Stimulated activated CD4-positive, alpha-beta T cell treated with anti-CD3 and anti-CD28 coated beads, Interleukin-12 subunit alpha, Interleukin-12 subunit beta, amount 100 ng/mL, for 24 hours (primary cell): ENCODE measurements around the gene CEP72.

Source experiments
- DNase-seq, 2 experiments: peaks; one replicate each; pipeline ENCODE4 v3.0.0-alpha.2; 2020; ENCODE audit warnings: low read depth in 2 of 2

CEP72 gene

DNA sequence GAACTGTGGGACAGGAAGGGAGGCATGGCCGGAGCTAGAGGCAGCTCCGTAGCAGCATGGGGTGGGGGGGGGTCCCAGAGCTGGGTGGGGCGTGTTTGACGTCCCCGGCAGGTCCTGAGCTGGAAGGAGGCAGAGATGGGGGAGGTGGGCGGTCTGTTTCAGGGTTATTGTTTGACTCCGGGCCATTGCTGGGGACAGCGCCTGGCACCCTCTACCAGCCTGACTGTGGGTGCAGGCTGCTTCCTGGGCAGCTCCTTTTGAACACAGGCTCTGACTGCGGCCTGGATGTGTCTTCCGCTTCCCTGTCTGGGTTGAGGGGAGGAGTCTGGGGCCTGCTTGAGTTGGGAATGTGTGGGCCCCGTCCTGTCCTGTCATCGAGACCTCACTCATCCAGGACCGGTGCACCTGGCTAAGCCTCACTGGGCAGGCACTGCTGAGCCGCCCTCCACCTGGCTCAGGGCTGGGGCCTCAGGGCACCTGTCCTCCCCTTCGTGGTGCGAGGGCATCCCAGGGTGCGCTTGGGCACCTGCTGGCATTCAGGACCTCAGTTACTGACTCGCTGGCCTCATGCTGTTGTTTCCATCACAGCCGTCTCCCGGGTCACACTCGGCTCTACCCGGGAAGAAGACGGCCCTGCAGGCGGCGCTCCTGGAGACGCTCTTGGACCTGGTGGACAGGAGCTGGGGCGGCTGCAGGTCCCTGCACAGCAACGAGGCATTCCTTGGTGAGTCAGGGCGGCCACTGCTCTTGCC lies 26.5 kb downstream of the CEP72 start:
- DNase-seq = no peak

DNA sequence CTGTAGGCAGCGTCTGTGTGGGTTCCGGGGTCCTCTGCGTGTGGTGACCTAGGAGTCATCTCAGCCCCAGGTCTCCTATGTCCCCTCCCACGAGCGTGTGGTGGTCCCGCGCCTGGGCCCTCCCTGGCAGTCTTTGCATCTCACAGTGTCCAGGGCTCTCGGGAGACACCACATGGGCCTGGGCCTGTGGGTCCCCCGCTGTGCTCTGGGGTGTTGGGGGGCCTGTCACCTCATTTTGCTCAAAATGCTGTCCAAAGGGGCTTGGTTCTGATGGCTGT lies 27.1 kb downstream of the CEP72 start:
- no peak for DNase-seq

DNA sequence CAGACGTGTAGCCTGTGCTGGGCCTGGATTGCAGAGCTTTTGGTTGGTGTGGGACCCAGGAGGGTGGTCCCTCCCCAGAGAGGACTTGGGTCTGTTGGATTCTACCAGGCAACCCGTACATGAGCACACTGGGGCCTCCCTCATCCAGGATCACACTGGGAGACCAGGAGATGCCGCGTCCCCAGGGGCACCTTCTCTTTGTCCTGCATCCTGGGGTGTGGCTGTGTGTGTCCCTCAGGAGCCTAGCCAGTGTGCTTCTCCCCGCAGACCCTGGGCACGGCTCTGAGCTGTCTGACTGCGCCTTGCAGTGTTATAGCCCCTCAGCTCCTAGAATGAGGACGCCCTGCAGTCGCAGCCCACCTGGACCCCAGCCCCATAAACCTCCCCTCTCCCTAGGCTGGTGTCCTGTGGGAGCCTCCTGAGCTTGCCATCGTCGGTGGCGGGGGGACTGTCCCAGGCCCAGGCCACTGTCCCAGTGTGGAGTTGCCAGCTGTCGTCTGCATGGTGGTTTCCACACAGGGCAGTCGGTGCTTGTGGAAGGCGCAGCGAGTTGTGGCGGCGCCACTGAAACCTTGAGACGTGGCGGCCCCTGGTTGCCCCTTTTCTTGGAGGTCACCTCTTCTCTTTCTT lies 27.6 kb downstream of the CEP72 start:
- no peak for DNase-seq

DNA sequence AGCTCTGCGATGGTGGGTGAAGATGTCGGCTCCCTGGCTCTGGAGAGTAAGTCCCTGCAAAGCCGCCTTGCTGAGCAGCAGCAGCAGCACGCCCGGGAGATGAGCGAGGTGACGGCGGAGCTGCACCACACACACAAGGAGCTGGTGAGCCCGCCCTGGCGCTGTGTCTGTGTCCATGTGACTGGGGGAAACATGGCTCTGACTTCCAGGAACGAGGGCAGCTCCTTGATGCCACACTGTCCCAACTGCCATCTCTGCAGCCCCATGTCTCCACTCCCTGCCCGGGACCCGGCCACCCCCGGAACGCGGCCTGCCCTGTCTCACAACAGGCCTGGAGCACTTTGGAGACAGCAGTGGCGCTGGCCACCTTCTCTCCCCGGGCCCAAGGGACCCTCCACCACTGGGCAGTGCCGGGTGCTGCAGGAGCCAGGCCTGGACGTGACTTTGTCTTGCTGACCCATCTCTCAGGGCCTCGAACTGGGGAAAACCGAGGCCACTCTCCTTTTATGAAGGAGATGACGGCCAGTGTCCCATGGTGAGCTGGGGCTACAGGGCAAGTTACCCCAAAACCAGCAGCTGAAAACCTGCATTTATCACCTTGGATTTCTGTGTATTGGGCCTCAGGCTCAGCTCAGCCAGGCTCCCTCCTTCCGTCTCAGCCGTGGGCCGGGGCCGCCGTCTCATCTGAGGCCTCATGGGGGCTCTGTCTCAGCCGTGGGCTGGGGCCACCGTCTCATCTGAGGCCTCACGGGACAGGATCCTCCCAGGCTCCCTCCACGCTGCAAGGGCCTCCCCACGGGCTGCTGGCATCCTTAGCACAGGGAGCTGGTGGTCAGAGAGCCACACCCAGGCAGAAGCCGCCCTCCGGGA lies 28.6 kb downstream of the CEP72 start:
- DNase-seq = no peak

DNA sequence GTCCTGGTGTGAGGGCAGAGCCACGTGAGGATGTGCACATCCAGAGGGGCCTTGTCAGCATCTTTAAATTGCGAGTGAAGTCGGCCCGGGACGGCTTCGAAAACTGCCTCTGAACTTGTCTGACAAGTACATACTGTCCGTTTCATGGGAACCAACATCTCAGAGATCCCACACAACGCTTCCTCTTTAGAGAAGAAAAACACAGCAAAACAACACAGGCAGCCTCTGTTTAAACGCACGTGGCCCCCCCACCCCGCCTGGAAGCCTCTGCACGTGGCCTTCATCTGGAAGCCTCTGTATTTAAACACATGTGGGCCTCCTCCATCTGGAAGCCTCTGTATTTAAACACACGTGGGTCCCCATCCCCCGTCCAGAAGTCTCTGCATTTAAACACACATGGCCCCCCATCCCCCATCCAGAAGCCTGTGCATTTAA lies 29.2 kb downstream of the CEP72 start:
- no peak for DNase-seq

DNA sequence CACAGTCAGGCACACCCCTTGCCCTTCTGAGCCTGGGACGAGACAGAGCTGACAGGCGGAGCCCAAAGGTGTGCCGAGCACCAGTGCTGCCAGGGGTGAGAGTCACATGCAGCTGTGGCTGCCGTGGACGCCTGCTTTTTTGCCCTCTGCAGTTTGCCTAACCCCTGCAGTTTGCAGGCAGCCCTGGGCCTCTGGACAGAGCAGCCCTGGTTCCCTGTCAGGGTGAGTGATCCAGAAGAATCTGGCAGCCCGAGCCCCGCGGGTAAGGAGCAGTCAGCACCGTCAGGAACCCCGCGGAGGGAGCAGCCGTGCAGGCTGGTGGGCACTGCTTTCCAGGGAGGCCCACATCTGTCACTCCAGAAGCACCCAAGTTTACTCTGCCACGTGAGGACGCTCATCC lies 30.3 kb downstream of the CEP72 start:
- no peak for DNase-seq

DNA sequence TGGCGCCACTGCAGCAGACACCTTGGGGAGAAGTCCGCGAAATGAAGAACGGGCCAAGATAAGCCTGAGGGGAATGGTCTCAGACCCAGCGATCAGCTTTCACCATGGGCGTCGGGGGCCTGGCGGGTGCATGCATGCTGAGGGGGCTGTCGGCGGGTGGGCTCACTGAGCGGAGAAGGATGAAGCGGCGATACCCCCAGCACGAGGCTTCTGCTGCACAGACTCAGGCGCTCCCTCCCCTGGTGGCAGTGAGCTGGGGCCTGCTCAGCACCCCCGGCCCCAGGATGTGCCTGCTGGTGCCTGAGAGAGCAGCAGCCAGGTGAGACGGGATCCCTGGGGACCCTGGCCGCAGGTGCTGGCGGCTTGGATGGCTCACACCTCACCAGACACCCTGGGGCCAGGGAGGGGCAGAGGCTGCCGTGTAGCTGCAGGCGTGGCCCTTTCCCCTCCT lies 31.2 kb downstream of the CEP72 start:
- DNase-seq = no peak

DNA sequence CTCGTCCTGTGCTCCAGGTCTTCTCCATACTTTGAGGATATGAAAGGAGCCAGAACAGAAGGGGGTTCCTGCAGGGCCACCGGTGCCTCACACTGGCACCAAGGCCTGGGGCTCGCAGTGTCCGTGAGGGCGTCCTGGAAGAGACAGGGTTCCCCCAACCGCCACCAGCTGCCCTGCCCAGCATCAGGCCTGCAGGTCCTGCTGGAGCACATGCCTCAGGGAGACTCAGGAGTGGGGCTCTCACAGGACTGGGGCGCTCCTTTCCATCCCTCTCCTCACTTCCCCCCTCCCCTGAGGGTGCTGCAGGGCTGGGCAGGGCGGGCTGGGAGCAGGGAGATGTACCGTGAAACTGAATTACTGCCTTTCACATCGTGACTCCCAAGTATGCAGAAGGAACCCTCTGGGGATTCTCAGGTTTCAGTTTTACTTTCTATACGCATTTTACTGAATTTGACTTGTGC lies 31.7 kb downstream of the CEP72 start:
- no peak for DNase-seq

DNA sequence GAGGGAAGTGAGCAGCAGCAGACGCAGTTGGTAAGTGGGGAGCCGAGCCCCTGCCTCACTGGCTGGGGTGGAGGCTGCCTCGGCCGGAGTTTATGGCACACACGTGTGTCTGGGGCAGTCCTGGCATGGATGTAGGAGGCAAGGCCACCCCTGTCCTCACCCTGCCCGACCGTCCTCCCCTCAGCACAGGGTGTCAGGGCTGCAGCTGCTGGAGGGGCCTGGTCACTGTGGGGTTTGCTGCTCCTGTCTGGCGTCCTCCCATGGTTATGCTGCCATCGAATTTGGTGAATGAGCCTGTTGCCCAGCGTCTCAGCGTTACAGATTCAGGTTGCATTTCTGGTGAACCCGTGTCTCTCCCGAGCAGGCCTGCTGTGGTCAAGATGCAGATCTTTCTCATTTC lies 32.4 kb downstream of the CEP72 start:
- DNase-seq = no peak

DNA sequence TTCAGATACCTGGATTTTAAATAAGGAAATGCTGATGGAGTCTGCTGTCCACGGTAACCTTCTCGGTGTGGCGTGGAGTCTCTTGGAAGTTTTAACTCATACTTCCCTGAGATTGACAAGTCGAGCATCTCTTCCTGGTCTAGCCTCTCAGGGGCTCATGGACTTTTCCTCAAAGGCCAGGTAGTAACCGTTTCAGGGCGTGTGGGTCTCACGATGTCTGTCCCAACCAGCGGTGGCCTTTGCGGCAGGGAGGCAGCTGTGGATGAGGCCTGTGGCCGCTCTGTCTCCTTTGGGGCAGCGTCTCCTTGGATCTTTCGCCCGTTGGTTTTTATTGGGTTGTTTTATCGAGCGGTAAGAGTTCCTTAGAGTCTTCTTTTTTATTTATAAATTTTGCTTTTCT lies 32.8 kb downstream of the CEP72 start:
- no peak for DNase-seq

DNA sequence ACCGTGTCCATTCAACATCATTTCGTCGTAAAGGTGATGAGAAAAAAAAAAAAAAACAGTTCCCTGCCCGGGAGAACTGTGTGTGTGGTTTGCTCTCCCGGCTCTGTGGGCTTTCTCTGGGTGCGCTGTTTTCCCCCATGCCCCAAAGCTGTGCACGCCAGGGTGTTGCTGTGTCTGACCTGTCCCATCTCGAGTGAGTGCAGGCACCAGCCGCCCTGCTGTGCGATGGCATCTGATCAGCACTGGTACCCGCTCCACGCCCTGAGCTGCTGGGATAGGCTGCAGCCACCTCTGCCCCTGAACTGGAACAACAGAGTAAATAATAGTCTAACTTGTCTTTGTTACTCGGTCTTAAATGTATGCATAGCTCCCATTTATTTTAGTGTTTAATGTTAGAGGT lies 33.3 kb downstream of the CEP72 start:
- DNase-seq = no peak

DNA sequence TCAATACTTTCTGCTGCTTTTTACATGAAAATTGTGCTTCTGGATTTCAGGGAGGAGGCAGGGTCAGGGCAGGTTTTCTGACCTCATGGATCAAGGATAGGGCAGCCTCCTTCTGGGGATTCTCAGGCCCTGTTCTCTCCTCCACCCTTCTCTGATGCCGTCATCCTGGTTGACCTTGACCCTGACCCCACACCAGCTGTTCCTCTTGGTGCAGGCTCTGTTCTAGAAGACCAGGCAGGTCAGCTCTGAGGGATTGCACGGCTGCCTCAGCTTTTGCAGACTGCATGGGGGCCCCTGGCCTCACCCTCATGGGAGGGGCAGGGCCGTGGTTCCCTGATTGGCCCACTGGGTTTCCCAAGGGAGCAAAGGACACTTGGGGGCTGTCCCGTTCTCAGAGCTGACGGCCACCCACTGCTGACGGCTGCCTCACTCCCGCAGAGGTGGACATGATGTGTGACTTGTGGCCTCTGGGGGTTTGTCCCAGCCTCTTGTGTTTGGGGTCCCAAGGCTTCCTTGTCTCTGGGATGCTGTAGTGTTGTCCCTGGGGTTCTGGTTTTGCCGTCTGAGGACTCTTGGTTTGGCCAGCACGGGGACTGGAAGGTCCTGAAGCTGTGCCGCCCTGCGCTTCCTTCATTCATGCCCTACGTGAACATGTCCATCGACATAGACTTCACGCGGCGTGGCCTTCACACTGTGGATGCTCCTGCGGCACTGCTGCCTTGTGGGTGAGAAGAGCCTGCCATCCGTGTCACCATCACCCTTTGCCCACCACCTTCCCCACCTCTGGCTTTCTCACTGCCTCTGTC lies 34.5 kb downstream of the CEP72 start:
- no peak for DNase-seq

DNA sequence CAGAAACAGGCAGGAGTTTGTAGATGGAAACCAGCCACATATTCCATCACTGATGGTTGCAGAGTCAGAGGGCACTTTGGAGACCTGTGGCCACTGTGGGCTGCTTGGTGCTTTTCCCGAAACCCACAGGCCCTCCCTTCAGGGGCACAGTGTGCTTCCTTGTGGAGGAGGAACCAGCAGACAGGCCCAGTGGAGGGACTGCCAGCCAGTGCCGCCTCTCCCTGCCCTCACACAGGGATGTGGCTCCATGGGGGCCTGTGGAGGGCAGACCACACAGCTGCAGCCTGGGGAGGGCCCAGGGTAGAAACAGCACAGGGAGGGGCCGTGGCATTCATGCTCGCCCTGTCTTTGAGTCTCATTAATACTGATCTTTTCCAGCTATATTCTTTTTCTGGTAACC lies 35.2 kb downstream of the CEP72 start:
- no peak for DNase-seq

DNA sequence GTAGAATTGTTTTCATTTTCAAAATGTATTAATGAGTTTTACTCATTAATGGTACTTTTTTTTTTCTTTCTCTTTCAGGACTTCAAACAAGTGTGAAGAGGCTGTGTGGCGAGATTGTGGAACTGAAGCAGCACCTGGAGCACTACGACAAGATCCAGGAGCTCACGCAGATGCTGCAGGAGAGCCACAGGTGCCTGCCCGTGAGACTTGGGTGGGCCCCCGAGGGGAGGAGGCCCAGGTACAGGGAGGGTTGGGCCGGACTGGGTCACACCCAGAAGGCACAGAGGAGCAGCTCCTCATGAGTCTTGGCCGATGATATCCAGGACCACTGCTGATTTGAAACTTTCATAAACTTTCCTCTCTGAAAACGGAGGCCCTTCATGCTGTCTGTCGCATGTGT lies 35.6 kb downstream of the CEP72 start:
- DNase-seq = no peak

DNA sequence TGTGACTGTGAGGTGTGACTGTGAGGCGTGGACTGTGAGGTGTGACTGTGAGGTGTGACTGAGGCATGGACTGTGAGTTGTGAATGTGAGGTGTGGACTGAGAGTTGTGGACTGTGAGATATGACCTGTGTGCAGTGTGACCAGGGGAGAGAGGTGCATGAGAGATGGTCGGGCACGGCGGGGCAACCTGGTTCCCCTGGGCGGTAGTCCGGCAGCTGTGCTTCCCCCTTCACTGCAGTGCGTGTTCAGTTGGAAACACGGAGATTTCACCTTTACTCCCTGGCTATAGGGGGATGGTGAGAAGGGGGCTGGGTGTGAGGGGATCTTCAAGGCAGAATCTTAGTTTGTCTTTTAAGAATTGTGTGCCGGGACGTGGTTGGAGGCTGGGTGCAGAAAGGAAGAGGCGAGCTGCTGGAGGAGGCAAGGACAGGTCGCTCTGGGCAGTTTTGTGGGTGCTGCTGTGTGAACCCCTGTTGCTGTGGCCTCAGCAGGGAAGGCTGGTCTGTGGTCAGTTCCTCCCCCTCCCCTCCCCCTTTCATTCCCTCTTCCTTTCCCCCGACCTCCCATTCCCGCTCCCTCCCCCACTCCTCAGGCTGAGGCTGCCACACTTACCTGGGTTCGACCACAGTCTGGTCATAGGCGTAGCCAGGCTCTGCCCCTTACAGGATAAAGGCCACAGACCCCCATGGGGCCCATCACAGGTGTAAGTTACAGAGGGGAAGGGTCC lies 39.3 kb downstream of the CEP72 start:
- DNase-seq = no peak

DNA sequence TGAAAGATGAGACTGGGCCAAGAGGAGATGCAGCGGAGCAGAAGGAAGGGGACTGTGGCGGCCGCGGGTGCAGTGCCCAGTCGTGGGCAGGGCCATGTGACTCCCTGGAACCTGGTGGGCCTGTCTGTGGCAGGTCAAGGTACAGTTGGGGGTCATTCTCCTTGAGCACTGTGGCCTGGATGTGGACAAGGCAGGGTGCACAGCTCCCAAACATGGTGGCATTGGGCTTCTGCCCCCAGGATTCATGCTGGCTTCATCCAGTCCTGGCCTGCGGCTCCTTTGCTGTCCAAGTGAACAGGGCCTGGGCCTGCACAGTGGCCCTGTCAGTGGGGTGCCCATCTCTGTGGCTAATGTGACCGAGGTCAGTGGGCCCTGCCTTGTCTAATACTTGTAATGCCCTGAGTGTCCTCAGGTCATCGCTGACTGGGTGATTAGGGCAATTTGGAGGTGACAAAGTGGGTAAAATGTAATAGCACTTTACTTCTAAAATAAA lies 39.9 kb downstream of the CEP72 start:
- DNase-seq = no peak

DNA sequence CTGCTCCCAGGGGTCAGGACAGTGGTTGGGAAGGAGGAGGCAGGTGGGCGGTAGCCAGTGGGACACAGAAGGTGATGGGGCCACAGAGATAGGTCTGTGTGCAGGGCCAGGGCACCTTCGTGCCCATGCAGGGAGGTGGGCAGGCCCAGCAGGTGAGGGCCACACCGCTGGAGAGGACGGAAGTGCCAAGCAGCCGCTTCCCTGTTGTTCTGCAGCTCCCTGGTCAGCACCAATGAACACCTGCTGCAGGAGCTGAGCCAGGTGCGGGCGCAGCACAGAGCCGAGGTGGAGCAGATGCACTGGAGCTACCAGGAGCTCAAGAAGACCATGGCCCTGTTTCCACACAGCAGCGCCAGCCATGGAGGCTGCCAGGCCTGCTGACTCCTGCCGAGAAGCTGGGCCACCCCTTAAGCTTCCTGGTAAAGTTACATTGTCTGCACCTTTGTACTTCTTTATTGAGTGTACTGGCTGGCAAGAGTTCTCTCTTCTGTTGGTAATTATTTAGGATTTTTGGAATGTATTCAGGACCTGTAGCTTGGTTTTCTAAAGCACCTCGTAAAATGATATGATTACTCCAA lies 40.7 kb downstream of the CEP72 start:
- DNase-seq = no peak

DNA sequence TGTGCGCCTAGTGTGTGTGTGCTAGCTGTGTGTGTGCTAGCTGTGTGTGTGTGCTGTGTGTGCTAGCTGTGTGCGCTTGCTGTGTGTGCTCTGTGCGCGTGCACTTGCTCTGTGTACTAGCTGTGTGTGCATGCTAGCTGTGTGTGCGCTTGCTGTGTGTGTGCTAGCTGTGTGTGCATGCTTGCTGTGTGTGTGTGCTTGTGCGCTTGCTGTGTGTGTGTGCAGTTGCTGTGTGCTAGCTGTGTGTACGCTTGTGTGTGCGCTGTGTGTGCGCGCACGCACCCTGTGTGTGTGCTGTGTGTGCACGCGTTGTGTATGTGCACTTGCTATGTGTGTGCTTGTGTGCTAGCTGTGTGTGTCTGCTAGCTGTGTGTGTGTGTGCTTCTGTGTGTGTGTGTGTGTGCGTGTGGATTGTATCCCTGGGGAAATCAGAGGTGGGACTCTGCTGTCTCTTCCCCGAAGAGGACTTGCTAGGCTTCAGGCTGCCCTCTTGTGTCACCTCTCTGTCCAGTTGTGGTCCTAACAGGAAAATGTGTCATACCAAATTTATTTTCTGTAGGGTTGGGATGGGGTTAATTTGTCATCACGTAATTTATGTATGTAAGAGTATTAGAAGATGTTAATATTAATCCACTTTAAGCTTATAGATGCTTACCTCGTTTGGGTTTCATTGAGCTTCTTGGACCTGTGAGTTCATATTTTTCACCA lies 42.1 kb downstream of the CEP72 start:
- DNase-seq = no peak

DNA sequence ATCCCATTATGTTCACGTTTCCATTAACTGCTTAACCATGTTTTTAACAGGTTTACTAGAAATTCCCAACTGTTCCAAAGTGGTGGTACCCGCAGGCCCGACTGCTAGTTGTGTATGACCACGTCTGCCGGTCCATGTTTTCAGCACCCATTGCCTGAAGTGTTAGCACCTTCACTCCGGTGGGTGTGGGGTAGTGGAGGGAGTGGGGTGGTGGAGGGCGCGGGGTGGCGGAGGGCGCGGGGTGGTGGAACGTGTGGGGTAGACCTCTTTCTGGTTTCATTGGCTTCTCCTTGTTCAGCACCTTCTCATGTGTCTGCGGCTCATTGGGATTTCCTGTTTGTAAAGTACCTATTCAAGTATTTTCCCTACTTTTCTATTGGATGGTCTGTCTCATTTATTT lies 43.3 kb downstream of the CEP72 start:
- DNase-seq = no peak

DNA sequence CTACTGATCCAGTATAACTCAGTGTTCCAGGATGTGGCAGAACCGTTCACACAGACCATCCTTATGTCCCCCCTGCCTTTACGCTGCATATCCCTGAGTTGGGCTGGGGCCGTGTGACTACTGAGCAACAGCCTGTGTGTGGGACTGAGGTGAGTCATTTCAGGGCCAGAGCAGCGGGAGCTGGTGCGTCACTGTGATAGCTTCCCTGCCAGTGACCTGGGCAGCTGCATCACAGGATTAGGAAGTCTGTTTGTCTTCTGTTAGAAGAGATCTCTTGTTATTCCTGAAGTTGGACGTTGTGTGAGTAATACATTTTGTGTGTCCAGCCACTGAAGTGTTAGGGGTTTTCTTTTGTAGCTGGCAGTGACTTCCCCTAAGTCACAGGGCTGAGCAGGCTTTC lies 45.4 kb downstream of the CEP72 start:
- no peak for DNase-seq
